Suprapubic skin (tissue), 3 donors: ENCODE data around the gene ARHGAP18.

Experiments used
- CTCF ChIP-seq, 2 donors: fragments of 200-600 bp in 1 of 2; fragments of 450-650 bp in 1 of 2; sonication (generic) in 1 of 2; IDR thresholded peaks; one replicate each; pipeline ENCODE4 v1.5.1; 2016 to 2019; ENCODE audit warnings: antibody characterized with exemption in 2 of 2, mild to moderate bottlenecking in 1 of 2, moderate library complexity in 1 of 2
- POLR2AphosphoS5 ChIP-seq, 3 donors: sonication (generic); formaldehyde crosslinking; IDR thresholded peaks; one replicate each; pipeline ENCODE4 v1.6.1; 2017; ENCODE audit warnings: antibody characterized with exemption in 3 of 3

- TF ChIP-seq CTCF (IDR thresholded peaks at IDR 0.05) (no peak), POLR2AphosphoS5 (IDR thresholded peaks at IDR 0.05) (no peak)
Measured at GRCh38 chr6:129675669-129676472, 34.1 kb downstream of the ARHGAP18 start.
